Activated CD8-positive, alpha-beta memory T cell treated with anti-CD3 and anti-CD28 coated beads for 24 hours (primary cell): Measurements from ENCODE around the gene RHOV.

Source experiments
- DNase-seq: peaks from one replicate; pipeline ENCODE4 v3.0.0-alpha.2; 2020

Gene RHOV

DNA sequence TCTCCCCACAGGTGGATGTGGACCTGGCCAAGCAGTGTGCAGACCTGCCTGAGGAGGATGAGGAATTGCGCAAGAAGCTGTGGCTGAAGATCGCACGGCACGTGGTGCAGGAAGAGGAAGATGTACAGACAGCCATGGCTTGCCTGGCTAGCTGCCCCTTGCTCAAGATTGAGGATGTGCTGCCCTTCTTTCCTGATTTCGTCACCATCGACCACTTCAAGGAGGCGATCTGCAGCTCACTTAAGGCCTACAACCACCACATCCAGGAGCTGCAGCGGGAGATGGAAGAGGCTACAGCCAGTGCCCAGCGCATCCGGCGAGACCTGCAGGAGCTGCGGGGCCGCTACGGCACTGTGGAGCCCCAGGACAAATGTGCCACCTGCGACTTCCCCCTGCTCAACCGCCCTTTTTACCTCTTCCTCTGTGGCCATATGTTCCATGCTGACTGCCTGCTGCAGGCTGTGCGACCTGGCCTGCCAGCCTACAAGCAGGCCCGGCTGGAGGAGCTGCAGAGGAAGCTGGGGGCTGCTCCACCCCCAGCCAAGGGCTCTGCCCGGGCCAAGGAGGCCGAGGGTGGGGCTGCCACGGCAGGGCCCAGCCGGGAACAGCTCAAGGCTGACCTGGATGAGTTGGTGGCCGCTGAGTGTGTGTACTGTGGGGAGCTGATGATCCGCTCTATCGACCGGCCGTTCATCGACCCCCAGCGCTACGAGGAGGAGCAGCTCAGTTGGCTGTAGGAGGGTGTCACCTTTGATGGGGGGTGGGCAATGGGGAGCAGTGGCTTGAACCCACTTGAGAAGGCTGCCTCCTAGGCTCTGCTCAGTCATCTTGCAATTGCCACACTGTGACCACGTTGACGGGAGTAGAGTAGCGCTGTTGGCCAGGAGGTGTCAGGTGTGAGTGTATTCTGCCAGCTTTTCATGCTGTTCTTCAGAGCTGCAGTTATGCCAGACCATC lies 28.8 kb upstream of the RHOV start:
- DNase-seq, result no peak

- no peak for DNase-seq
Observed at GRCh38 chr15:40901053-40901443, 27.0 kb upstream of the RHOV start.

GRCh38 chr15:40900256-40901052 lies 26.4 kb upstream of the RHOV start:
- no peak for DNase-seq

- DNase-seq, result no peak
Observed at GRCh38 chr15:40899536-40900207, 25.6 kb upstream of the RHOV start.

GRCh38 chr15:40894681-40895448 lies 20.8 kb upstream of the RHOV start:
- peak; percentile 80 for DNase-seq

DNA sequence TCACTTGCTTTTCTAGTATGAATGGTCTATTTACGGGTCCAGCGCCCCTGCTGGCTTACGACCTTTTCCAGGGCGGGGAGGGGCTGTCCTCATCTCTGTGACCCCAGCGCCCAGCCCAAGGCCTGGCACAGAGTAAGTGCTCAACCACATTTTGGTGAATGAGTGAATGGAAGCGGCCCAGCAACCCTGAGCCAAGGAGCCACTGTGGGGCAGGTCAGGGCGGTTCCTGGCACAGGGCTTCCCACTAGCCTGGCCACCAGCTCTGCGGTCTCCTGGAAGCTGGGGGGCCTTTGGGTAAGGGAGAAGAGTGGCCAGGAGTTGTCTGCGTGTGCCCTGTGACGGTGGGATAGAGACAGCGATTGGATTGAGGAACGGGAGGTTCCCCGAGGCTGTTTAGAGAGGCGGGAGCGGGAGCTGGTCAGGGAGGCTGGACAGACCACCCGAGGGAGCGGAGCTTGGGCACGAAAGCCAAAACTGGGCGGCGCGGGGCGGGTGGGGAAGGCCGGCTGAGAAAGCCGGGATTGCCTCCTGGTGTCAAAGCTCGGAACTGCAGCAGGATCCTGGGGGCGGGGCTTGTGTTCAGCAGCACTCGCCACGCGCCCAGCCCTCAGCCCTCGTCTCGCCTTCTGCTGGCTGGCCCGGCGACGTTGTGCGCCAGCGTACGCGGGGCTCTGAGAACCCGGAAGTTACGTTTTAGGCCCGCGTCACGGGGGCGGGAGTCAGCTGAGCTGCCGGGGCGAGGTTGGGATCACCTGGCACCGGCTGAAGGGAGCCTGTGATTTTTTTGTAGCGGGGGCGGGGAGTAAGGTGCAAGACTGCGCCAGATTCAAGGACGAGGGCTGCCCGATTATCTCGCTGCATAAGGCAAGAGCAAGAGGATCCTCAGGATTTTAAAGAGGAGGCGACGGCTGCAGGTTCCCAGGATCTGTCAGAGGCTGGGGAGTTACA lies 20.0 kb upstream of the RHOV start, which contains the start of gene VPS18:
Gene VPS18 (plus strand): TSS at position 718 of the 948 bp plus-strand sequence. CDS start 319 bp downstream, outside the sequence.
- peak; percentile 100 for DNase-seq

GRCh38 chr15:40893019-40893670 lies 19.1 kb upstream of the RHOV start:
- no peak for DNase-seq

DNA sequence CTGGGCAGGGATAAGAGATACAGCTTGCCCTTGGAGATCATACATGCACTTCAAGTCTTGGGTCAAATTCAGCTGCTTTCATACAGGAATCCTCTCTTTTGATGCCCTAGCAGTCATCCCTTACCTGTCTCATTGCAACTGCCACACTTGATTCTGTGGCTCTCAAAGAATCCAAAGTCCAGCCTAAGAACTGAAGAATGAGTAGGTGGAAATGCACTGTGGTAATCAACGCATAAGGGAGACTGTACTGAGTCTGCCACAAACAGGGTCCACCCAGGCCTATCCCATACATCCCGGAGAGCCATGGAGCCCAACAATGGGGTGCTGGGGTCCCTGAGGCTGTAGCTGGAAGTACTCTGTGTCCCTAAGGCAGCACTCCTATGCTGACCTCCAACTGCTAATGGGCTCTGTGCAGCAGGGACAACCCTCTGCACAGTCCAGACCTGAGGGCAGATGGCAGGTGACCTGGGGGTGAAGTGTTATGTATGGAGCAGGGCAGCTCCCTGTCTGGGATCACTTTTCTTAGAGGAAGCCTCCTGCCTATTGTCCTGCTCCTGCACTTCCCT lies 18.5 kb upstream of the RHOV start:
- no peak for DNase-seq

- no peak for DNase-seq
Observed at GRCh38 chr15:40891810-40892446, 17.9 kb upstream of the RHOV start.

GRCh38 chr15:40891138-40891537 lies 17.1 kb upstream of the RHOV start:
- DNase-seq, result no peak

DNA sequence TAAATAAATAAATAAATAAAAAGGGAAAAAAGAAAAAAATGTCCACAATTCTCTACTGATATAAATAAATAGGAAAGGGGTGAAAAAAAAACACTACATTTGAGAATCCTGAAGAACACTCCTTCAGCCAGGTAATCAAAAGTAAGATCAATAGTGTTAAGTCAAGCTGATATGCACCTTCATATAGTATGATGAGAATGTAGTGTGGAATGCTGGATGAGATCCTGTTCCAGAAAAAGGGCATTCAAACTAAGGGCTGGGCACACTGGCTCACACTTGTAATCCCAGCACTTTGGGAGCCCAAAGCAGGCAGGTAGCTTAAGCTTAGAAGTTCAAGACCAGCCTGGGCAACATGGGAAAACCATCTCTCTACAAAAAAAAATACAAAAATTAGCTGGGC lies 15.1 kb upstream of the RHOV start:
- DNase-seq, result no peak

DNA sequence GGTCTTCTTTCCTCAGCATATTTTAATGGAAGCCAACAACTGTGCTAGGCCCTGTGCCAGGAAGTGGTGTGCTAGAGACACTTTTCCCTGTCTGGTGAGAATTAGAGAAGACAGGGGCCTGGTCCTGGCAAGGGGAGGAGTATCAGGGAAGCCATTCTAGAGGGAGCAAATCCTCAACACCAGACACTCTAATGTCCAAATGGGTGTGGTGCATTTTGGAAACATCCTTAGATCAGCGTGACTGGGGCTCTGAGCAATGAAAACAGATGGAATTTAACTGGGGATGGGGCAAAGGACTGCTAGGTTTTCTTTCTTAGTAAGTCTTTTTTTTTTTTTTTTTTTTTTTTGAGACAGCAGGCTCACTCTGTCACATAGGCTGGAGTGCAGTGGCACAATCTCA lies 12.6 kb upstream of the RHOV start:
- DNase-seq, result no peak

GRCh38 chr15:40881351-40881750 lies 7.3 kb upstream of the RHOV start:
- DNase-seq, result no peak

- DNase-seq, result no peak
Observed at GRCh38 chr15:40879609-40880008, 5.6 kb upstream of the RHOV start.

DNA sequence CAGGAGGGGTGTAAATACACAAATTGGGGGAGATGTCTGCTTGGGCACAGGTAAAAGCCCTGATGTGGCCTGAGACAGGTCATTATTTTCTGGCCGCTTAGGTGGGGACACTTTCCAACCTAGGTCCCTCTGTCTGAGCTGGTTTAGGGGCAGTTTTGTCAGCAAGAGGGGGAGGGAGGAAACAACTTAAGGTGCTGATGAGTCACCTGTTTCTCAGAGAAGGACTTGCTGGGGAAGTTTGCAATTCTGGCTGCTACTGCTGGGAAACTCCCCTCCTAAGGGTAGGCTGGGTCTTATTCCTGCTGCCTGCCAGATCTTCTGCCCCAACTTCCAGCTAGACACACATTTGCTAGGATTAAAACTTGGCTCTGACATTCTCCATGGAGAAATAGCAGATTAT lies 4.8 kb upstream of the RHOV start:
- DNase-seq, result peak; percentile 60

- DNase-seq, result no peak
Observed at GRCh38 chr15:40877694-40878093, 3.7 kb upstream of the RHOV start.

DNA sequence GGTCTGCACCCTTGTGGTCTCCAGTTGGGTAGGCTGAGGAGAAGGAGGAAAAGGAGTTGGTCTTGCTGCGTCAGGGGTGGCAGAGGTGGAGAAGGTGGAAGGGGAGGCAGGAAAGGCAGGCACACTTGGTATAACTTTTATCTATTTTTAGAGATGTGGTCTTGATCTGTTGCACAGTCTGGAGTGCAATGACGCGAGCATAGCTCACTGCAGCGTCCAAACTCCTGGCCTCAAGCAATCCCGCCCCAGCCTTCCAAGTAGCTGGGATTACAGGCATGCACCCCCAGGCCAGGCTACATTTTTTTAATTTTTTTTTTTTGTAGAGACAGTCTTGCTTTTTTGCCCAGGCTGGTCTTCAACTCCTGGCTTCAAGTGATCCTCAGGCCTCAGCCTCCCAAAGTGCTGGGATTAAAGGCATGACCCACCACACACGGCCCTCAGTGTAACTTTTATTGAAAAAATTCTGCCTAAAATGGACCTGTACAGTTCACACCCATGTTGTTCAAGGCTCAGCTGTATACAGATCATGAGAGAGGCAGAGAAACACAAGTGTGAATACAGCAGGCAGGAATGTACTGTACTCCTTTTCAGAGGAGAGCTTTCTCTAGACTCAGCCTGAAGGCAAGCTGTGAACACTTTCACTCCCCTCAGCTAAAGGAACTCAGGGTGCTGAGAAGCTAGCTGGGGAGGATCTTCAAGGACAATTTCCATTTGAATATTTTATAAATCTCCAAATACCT lies 2.1 kb upstream of the RHOV start:
- no peak for DNase-seq

GRCh38 chr15:40872791-40873693 lies 992 bp downstream of the RHOV start:
- no peak for DNase-seq
